ELR (cell line): Measurements from ENCODE around the gene TRPM1.

Experiments used
- DNase-seq: peaks from one replicate; pipeline ENCODE4 v3.0.0-alpha.2; 2015; ENCODE audit warnings: low read depth

TRPM1 gene

DNA sequence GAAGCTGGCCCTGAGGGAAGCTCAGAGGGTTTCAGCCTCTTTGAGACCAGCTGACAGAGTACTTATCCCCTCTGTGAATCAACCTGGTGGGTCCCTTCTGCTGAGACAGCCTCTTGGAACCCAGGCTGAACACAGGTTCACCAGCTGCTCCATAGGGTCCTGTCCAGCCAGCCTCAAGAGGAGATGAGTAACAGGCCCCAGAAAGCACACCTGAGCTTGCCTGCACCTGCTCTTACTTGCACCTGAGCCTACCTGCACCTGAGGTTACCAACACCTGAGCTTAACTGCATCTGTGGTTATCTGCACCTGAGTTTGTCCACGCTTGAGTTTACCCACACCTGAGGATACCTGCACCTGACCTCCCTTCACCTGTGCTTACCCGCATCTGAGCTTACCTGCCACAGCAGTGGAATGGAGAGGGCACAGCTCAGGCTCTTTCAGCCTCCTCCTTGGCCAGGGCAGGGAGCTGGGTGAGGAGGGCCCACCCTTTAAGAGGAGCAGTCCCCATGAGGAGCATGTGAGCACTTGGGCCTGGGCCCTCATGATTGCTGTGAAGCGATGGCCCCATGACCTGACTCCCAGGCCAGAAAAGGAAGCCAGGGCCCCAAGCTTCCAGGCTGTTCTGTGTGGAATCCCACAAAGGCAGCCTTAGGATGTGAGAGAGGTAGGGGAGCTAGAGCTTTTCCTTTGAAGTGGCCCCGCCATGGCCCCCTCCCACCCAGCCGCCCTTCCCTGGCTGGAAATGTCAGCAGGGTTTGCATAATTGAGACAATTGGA is at the start of gene TRPM1:
TSS of gene TRPM1 (minus strand) at position 464 of the 777 bp plus-strand sequence. CDS start 20,370 bp downstream, outside the sequence.
- no peak for DNase-seq

DNA sequence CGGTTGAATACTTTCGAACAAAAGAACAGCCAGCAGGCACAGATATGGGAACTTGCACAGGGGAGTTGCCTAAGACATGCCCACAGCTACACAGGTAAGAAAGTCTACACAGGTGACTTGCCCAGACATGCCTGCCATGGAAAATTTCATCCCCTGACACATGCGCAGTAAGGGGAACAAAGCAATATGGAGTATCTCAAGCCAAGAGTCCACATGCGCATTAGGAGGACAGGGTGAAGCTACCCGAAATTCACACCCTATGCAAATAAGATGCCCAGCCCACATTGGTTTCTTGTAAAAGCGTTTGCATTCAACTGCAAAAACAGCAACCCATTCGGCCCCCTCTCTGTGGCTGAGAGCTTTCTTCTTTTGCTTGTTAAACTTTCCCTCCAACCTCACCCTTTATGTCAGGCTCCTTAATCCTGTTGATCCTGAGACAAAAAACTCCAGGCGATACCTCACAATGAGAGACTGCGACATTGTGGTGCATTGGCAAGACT is 49.3 kb upstream of the TRPM1 start:
- DNase-seq = no peak

DNA sequence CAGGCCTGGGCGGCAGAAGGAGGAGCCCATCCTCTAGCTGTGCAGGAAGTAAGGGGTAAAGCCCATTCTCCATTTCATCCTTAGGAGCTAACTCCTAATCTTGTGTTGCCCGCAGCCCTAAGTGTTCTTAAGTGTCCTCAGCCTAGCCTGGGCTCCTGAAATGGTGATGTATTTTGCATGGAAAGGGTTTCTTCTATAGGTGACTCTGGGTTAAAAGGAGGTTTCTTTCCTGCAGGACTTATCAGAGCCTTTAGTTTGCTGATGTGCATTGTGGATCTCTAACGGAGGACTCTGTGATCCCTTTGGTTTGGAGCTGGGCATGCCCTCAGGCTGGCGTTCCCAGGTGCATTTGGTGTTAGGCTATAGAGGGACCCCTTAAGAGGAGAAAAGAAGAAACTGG is 48.5 kb upstream of the TRPM1 start:
- DNase-seq = no peak

DNA sequence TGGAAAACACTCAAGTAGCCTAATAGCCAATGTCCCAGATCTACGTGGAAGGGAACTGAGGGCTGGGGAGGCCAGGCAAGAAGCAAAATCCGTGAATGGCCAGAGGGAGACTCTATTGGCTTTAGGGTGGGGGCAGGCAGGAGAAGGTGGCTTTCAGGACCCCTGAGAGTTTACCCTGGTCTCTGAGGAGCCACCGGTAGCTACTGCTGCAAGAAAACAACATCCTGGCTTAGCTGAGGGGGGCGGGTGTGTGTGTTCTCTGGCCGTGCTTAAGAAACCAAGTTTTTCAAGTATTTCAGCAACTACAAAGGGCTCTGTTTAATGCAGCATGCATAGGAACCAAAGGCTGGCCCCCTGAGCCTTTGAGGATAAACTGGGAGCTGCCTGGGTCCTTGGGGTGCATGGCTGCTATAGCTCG is 47.6 kb upstream of the TRPM1 start:
- no peak for DNase-seq

DNA sequence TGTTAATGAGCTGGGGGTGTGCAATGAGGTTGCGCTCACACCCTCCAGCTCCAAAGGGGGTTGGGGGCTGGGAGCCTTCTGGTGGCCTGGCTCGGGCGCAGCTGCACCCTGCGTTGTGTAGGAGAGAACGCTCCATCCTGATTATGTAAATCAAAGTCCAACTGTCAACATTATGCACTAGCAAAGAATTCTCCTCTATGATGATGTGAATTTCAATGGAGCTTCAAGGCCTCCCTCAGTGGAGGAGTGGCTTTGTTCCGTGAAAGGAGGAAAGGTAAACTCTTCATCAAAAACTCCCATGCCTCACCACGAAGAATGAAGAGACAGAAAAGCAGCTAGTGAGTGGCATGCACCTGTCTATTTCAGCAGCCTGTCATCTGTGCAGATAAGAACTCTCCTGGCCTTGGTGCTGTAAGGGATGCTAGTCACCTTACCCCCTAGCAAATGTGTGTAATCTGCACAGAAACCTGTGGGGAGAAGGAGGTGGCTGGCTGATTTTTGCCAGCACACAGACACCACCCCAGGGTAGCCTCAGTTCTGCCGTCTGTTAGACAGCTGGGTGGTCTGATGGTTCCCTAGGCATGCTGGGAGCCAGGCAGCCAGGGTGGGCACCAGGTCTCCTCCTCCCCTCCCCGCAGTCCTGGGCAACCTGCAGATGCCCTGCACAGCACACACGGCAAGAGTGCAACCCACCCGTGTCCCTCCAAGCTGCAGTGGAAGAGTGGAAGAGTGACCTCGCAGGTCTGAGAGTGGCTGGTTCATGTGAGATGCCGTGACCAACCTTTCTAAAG is 47.0 kb upstream of the TRPM1 start:
- DNase-seq = no peak

DNA sequence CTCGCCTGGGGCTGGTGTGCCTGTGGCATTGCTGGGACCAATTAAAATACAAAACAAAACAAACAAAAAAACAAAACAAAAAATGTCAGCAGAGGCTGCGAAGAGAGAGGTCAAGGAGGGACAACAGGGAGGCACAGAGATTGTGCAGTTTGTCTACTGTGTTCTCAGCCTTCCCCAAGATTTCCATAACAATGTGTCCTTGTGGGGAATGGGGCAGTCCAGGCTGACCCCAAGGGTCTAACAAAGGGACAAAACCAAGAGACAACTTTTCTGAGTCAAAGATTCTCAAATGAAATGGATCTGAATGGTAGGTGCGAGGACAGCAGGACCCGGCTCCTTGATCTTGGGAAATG is 46.4 kb upstream of the TRPM1 start:
- DNase-seq = no peak

DNA sequence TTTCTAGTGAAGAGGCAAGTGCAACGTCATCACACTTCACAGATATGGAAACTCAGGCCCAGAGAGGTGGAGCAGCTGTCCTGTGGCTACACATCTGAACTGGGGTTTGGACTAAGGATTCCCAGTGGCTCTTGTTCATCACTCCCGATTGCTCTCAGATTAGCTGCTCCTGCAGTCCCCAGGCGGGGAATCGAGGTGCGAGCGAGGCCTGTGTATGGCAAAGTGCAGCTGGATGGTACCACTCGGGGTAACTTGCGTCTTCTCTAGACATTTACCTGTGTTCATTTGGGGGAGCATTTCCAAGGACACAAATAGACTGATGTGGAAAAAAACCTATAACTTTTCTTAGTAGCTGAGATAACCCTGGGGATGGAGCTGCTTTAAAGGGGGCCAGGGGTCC is 45.9 kb upstream of the TRPM1 start:
- DNase-seq = no peak

DNA sequence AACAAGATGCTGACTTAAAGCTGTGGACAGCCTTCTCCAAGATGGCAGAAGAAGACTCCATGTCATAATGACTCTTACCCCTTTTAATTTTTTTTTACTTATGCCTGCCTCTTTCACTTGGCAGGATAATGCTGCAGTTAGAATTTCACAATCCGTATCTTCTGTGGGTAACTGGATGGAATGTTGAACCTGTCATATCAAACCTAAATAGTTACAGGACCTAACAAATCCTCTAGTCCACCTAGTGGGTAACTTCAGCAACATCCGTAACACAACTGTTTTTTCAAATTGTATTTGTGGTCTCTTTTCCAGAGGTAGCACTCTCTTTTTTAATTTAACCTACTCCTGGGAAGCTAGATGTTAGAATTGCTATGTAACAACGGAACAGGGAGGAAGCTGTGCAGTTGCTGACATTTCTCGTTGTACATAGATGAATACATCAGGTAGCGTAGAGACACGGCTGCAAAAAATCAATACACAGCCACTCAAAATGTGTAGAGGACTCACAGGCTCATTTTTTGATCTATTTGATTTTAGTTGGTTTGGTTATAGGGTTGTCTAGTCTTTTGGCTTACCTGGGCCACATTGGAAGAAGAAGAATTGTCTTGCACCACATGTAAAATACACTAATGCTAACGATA is 43.9 kb upstream of the TRPM1 start:
- DNase-seq = peak; percentile 20

DNA sequence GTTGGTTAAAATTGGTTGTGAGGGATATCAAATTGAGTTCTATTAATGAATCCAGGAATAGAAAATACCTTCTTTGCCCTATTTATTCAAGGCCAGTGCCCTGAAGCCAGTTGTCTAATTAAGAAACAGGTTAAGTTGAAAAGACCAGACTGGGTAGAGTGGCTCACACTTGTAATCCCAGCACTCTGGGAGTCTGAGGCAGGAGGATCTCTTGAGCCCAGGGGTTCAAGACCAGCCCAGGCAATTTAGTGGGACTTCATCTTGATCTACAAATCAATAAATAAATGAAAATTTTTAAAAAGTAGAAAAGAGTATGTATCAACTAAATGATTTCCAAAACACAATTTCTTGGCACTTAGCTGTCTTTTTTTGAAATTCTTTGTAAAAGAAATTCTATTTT is 40.3 kb upstream of the TRPM1 start:
- no peak for DNase-seq

DNA sequence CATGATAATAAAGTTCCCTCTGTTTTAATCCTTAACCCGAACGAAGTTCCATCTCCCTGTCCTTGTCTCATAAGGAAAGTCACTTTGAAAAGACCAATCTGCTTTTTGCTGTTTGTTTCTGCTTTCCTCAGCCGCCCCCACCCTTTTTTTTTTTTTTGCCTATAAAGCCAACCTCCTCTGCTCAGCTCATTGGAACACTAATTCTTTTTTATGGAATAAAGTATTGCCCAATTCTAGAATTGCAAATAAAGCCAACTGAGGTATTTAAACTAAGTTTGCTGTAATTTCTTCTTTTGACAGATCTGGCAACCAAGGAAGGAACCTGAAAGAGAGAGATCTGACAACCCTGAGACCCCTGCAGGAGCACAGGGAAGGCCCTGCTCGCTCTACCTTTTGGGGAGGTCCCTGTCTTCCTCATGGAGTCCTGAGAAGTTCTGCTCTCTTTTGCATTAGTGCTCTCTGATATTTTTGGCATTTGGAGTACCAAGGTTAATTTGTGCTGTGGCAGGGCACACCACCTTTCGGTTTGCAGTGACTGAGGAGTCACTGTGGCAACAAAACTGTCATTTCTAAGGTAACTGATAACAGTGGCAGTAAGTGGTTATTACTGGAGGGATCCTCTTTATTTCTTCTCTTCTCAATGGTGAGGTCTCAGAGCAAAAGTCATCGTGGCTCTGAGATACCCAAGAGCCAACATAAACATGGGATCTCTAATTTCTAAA is 35.2 kb upstream of the TRPM1 start:
- no peak for DNase-seq

DNA sequence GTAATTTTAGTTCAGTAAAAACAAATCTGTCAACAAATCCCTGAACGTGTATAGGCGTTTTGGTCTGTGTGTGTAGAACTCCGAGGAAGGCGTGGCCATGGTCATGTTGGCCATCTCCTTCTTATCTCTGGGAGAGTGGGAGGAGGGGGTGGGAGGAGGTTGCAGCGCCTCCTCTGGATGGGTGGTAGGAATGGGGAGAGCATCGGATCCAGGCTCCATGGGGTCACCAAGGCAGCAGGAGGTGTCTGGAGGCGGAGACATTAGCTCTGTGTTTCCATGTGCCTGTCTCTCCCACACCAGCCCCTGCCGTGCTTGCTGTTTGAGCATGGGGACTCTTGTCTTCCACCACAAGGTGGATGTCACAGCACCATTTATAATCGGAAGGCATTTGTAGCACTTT is 34.5 kb upstream of the TRPM1 start:
- DNase-seq = peak; percentile 3

DNA sequence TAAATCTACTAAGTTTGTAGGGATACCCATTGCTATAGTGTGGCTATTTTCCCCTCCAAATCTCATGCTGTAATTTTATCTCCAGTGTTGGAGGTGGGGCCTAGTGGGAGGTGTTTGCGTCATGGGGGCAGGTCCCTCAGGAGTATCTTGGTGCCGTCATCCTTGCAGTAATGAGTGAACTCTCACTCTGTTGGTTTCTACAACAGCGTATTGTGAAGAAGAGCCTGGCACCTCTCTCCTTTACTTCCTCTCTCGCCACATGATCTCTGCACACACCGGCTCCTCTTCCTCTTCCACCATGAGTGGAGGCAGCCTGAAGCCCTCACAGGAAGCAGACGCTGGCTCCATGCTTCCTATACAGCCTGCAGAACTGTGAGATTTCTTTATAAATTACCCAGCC is 34.0 kb upstream of the TRPM1 start:
- DNase-seq = no peak

DNA sequence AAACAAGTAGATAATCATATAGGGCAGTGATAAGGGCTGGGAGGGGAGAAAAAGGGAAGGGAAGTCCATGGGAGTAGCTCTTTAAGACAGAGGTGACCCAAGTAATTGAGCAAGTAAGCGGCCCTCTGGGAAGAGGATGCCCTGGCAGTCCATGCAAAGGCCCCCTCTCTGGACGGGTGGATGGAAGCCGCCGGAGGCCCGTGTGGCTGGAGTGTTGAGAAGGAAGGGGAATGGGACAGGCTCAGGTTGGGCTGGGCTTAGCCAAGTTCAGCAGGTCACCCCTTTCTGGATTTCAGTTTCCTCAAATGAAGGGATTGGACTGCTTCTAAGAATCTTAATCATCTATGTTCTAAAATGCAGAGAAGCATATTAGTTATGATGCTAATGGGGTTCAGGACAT is 32.4 kb upstream of the TRPM1 start:
- no peak for DNase-seq

DNA sequence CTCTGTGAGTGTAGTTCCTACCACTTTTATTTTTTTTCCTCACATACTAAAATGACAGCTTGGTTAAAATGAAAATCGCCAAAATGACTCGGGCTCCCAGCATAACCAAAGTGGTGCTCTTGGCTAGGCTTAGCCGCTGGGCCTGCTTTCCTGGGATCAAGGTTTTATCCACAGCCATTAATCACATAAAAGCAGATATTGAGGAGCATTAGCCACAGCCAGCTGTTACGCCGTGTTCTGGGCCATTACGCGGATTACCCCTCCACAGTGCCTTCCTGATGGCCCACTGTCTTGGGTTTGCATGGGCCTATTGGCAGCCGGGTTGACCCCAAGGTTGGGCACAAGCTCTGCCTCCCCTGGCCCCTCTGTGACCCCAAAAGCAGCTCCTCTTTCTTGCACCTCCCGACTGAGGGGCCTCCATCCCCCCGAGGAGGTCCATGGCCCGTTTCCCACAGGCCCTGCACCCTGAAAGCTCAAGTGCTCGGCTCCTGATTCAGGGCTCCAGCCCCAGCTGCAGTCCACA is 30.4 kb upstream of the TRPM1 start:
- no peak for DNase-seq

DNA sequence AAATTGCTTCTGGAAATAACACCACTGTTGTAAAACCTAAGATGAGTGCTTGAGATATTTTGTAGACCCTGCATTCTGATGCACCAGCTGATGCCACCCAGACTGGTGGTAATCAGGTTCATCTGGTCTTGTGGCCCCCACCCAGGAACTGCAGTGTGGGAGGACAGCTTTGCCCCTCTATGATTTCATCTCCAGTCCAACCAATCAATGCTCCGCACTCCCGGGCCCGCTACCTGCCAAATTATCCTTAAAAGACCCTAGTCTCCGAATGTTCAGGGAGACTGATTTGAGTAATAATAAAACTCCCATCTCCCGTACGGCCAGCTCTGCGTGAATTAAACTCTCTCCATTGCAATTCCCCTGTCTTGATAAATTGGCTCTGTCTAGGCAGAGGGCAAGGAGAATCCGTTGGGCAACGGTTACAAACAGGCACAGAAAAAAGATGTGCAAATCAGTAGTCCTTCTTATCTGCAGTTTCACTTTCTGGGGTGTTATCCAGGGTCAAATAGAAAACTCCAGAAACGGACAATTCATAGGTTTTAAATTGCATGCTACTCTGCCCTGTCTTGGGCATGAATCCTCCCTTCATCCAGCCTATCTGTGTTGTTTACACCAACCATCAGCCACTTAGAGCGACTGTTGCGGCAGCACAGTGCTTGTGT is 29.2 kb upstream of the TRPM1 start:
- DNase-seq = no peak

DNA sequence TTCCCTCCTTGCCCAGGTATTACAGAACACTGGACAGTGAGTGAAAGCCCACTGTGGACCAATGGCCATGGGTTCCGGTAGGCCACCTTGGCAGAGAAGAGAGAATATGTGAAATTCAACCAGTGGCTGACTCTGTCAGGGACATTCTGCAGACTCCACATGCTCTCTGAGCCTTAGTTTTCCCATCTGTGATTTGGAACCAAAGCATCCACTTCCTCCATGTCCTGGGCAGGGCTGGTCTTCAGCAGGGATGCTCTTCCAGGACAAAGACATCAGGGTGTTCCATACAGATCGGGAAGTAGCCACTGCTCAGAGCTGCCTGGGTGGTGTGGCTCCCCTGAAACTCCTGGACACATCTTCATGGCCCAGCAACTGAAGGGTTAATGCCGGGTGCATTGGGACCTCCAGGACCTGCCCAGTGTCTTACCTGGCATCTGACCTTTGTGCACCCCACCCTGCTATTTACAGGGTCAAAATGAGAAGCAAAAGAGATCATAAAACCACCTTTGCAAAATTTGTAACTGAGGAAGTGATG is 28.3 kb upstream of the TRPM1 start:
- DNase-seq = no peak

DNA sequence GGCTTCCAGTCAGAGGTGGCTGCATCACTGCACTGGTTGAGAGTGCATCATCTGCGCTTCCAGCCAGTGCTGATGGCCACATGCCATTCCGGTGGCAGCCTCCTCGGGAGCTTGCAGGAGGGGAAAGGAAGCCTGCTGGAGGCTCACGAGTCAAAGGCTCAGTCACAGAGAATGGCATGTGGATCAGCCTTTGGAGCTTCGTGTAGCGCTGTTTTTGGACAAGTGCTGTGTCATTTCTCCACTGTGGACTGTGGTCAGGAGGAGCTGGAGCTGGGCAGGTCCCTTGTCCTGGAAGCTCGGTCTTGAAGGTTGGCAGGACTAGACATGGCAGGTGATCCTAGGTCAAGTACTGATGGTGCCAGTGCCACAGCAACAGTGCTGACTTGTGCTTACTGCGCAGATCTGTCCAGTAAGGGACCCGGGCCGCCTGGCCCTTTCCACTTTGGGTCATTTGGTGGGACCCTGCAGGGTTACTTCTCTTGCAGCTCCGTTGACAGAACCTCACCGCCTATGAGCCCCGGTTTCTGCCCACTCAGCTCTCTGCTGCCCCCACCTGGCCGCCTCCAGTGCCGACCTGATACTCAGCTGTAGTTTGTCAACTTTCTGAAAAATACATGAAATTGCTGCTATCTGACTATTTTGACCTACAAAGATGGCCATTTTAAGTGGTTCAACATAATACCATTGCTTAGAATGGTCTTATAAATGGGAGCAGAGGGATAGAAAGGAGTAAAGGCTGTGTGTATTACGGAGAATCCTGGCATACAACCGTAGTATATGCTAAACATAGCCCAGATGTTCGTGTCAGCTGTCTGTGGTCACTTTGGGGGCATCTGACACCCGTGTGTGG is 27.6 kb upstream of the TRPM1 start:
- DNase-seq = peak; percentile 56

DNA sequence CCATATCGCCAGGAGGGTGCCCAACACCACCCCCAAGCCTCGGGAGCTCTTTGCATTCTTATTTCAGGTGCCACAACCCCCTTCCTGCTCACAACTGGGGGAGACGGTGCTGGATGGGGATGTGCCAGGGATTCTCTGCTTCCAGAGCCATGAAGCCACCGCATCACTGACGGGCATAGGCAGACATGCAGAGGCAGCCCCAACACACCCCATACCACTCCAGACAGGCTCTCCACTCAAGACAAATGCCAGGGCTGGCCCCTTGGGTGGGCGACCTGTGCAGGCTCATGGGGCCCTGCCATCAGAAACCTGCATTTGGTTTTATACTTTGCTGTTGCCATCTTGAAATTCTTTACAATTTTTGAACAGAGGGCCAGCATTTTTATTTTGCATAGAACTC is 27.0 kb upstream of the TRPM1 start:
- DNase-seq = no peak

DNA sequence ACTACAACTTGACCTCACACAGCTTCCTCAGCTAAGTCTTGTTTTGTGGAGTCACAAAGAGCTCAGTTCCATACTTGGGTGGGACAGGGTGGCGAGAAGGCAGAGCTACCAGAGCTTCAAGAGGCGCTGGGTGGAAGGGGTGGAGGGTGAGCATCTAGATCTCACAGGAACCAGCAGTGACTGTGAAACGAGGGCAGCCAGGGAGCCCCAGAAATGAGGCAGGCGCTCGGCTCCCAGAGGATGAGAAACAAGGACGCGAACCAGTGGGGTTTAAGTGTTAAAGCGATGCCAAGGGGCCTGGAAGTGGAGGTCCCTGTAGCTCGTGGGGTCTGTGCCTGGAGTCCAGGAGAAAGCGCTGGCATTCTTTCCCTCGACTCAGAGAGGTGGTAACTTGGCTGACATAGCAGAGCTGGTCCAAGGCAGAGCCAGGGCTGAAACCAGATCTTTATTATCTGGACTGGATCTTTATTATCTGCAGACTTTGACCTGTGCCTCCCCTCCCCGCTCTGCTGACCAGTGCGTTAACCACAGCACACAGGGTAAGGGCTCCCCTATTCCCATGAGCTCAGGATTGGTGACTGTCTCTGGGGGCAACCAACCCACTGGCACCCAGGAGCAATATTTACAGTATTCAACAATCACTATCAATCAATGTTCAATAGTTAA is 26.2 kb upstream of the TRPM1 start:
- no peak for DNase-seq

DNA sequence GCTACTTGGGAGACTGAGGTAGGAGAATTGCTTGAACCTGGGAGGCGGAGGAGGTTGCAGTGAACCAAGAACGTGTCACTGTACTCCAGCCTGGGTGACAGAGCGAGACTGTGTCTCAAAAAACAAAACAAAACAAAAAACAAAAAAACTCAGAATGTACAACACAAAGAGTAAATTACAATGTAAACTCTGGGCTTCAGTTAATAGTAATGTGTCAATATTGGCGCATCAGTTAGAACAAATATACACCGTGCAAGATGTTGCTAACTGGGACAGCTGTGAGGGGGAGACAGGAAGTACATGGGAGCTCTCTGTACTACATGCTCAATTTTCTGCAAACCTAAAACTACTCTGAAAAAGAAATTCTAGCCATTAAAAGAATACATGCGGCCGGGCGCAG is 23.5 kb upstream of the TRPM1 start:
- DNase-seq = no peak
